Measurements from ENCODE around the gene CSNK2A1.
"Not testable (repeated sequence)": the region's sequence is repeated elsewhere in the genome, so short reads cannot be mapped to it uniquely, and the experiment has no call there.

CSNK2A1 gene

GRCh38 chr20:480044-480443 lies 63.5 kb downstream of the CSNK2A1 start:
- DNase-seq, result no peak

DNA sequence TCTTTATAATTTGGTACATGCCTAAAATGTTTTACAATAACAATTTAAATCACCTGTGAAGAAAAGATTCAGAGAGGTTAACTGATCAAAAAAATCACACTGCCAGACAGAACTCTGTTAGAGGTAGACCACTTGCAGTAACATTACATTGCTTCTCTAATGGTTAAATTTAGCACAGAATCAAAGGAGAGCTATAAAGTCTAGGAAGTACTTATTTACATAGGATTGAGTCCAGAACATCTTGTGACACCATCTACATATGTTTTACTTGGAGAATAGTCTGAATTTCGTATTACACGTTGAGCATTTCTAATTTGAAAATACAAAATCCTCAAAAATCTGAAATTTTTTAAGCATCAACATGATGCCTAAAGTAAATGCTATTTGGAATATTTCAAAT lies 64.1 kb downstream of the CSNK2A1 start:
- no peak for DNase-seq

DNA sequence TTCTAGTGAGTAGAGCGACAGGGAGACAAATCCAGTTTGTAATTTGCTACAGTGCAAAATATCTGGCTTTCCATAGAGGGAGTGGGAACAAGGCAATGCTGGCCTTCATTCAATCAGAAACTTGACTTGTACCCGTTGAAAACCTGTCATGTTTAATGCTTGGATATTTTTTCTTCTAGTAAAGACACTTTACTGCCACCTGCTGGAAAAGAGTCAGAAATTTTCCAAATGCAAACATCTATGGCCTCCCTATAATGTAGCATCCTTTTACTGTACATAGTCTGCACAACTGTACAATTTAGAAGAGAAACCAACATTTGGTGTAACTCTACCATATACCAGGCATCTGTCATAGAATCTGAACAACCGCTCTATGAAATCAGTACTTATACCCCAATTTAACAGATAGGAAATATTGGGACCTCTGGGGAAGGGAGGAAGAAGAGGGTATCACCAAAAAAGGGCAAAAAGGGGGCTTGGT lies 64.6 kb downstream of the CSNK2A1 start:
- DNase-seq, result peak; percentile 84

GRCh38 chr20:478010-478948 lies 65.3 kb downstream of the CSNK2A1 start:
- DNase-seq, result no peak

- DNase-seq, result not testable (repeated sequence)
Observed at GRCh38 chr20:476561-477249, 66.9 kb downstream of the CSNK2A1 start.

DNA sequence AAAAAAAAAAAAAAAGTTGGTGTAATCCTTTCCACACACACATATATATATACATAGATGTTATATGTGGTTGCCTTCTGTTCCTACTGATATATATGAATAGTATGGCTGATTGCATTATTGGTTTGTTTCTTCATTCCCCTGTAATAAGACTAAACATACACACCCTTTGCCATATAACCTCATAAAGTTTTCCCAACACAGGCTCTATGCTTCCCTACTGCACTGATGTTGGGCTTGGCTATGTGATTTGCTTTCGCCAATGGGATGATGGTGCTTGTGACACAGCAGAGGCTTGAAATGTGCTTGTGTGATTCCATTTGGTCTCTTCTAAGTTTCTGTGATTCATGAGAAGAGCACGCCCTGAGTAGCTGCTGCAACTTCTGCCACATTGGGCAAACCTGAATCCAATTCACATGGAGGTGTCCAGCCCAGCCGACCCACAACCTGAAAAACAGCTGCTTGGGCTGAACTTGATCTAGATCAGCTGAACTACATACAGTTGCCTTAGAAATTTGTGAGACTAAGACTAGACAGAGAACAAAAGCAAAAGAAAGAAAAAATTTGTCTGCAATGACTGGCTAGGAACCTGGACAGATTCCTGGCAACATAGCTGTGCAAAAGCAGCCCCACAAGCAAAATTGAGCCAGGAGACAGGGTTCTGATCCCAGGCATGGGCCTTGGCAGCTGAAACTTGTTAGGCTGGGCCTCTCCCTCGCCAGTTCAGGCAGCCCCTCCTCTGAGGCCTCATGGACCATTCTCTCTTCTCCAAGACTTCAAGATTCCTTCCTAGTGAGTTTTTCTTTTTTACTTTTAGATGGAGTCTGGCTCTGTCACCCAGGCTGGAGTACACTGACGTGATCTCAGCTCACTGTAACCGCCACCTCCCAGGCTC lies 67.9 kb downstream of the CSNK2A1 start:
- no peak for DNase-seq

DNA sequence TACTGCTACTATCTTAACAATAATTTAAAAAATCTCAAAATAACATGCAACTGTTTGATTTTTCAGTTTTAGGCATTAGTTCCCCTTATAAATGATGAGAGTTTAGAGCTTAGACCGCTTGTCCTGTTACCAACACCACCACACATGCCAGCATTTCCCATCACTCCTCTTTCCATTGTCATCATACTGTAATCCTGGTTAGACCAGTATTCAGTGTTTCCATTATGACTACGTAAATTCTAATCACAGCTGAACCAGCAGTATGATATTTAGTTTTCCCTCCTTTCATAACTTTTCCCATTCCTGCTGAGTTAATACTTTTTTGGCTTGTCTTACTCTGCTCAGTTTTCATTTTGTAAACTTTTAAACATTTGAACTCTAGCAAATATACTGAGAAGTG lies 69.0 kb downstream of the CSNK2A1 start:
- DNase-seq, result no peak

DNA sequence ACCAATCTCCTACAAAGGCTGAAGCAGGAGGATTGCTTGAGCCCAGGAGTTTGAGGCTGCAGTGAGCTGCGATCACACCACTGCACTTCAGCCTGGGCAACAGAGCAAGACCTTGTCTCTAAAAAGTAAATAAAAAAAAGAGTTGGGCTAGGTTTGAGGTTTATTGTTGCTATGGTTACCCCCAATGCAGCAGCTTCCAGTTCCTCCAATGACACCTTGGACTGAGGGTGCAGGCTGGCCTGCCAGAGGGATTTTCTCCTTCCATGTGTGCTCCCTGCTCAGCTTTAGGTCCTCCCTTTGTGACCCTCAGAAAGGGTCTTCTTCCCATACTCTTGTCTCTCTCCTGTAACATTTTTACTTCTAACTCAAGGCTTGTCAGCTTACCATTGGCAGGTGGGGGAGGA lies 70.7 kb downstream of the CSNK2A1 start:
- DNase-seq, result peak; percentile 21

GRCh38 chr20:472137-472846 lies 71.3 kb downstream of the CSNK2A1 start:
- no peak for DNase-seq

GRCh38 chr20:469746-470490 lies 73.7 kb downstream of the CSNK2A1 start:
- no peak for DNase-seq

GRCh38 chr20:467755-468154 lies 75.8 kb downstream of the CSNK2A1 start:
- DNase-seq, result no peak

DNA sequence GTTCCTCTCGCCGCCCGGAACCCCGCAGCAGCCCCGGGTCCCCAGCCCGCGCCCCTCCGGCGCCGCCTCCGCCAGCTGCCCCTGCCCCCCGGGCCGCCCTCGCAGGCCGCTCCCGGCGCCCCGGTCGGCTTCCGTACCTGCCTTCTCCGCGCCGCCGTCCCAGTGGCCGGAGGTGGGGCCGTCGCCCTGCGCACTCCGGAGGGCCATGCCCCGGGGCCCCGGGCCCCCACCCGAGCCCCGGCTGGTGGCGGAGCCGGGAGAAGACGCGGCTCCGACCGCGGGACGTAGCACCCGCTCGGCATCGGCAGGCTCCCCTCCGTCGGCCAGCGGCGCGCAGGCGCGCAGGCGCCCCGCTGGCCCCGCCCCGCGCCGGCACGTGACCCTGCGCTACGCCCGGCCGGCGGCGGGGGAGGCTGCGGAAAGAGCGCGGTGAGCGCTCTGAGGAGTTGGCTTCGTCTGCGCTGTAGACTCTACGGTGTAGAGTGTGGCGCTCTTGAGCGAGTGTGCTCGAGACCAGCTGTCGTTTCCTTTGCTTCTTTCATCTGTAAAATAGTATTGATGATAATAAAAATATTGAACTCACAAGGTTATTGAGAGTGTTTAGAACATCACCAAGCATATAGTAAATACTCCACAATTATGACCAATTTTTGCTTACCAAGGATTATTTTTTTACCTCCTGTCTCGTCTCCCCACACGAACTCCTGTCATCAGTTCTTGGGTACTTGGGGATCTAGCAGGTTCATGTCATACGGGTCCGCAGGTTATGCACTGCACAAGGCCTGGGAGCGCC lies 81.2 kb downstream of the CSNK2A1 start, which contains the start of gene TBC1D20:
Gene TBC1D20, minus strand, starts transcription at position 335 of the 793 bp plus-strand sequence. Its CDS starts 128 bp downstream, at position 207.
- DNase-seq, result peak; percentile 95

GRCh38 chr20:461254-462198 lies 82.1 kb downstream of the CSNK2A1 start:
- DNase-seq, result peak; percentile 71

- peak; percentile 9 for DNase-seq
Observed at GRCh38 chr20:460707-461106, 82.9 kb downstream of the CSNK2A1 start.

DNA sequence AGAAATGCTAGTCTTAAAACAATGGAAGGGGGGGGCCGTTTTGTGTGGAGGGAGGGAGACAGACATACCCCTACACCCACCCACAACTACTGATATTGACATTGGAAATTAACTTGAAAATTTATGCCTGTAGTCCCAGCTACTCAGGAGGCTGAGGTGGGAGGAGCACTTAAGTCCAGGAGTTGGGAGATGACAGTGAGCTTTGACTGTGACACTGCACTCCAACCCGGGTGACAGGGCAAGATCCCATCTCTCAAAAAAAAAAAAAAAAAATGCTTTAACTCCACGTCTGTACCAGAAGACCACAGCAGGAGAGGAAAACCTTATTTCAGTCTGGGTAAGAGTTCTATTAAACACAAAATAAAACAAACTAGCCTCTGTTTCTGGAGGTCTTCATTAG lies 83.4 kb downstream of the CSNK2A1 start:
- DNase-seq, result peak; percentile 9

- no peak for DNase-seq
Observed at GRCh38 chr20:458776-459175, 84.8 kb downstream of the CSNK2A1 start.

- DNase-seq, result no peak
Observed at GRCh38 chr20:454951-455350, 88.6 kb downstream of the CSNK2A1 start.

- not testable (repeated sequence) for DNase-seq
Observed at GRCh38 chr20:452021-452420, 91.6 kb downstream of the CSNK2A1 start.
